Measurements from ENCODE around the gene SREK1.

Gene SREK1

GRCh38 chr5:66232706-66233445 lies 88.8 kb downstream of the SREK1 start:
- TF ChIP-seq, protein P1, sequence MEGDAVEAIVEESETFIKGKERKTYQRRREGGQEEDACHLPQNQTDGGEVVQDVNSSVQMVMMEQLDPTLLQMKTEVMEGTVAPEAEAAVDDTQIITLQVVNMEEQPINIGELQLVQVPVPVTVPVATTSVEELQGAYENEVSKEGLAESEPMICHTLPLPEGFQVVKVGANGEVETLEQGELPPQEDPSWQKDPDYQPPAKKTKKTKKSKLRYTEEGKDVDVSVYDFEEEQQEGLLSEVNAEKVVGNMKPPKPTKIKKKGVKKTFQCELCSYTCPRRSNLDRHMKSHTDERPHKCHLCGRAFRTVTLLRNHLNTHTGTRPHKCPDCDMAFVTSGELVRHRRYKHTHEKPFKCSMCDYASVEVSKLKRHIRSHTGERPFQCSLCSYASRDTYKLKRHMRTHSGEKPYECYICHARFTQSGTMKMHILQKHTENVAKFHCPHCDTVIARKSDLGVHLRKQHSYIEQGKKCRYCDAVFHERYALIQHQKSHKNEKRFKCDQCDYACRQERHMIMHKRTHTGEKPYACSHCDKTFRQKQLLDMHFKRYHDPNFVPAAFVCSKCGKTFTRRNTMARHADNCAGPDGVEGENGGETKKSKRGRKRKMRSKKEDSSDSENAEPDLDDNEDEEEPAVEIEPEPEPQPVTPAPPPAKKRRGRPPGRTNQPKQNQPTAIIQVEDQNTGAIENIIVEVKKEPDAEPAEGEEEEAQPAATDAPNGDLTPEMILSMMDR (IDR thresholded peaks at IDR 0.05; ENCODE audit: low read depth, low read length), result no peak
- DNase-seq (ENCODE audit: extremely low read depth, low read depth), result no peak

Data from AG09319 (cell line).